HFF-Myc (cell line): ENCODE data around the gene NAIF1.
"Not testable (repeated sequence)": the region's sequence is repeated elsewhere in the genome, so short reads cannot be mapped to it uniquely, and the experiment has no call there.

Source experiments
- DNase-seq: peaks from one replicate; pipeline ENCODE4 v3.0.0-alpha.2; 2011; ENCODE audit warnings: low read depth; ENCODE audit errors: extremely low read depth
- H3K4me3 ChIP-seq: replicated peaks from 2 replicates; pipeline ENCODE4 v1.5.1; 2011; ENCODE audit warnings: low read depth, mild to moderate bottlenecking, control low read depth, low read length
- TF ChIP-seq, protein P1 (sequence below): IDR thresholded peaks from 2 replicates; pipeline ENCODE4 v1.5.1; 2012; ENCODE audit warnings: mild to moderate bottlenecking, low read depth, low read length, control low read depth; ENCODE audit errors: missing control alignments

Gene NAIF1

DNA sequence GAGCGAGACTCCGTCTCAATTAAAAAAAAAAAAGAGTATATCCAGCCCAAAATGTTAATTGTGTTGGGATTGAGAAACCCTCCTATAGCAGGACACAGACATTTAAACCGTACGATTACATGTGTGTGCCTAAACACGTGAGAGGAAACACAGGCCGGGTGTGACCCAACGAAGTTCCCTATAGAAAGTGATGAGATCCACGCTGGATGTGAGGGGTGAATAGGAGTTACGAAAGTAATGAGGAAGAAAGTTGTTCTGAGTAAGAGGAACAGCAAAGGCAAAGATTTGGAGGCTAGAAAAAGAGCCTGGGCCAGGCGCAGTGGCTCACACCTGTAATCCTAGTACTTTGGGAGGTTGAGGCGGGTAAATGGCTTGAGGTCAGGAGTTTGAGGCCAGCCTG, 13.6 kb downstream of the NAIF1 start:
- TF ChIP-seq, protein P1, sequence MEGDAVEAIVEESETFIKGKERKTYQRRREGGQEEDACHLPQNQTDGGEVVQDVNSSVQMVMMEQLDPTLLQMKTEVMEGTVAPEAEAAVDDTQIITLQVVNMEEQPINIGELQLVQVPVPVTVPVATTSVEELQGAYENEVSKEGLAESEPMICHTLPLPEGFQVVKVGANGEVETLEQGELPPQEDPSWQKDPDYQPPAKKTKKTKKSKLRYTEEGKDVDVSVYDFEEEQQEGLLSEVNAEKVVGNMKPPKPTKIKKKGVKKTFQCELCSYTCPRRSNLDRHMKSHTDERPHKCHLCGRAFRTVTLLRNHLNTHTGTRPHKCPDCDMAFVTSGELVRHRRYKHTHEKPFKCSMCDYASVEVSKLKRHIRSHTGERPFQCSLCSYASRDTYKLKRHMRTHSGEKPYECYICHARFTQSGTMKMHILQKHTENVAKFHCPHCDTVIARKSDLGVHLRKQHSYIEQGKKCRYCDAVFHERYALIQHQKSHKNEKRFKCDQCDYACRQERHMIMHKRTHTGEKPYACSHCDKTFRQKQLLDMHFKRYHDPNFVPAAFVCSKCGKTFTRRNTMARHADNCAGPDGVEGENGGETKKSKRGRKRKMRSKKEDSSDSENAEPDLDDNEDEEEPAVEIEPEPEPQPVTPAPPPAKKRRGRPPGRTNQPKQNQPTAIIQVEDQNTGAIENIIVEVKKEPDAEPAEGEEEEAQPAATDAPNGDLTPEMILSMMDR: no peak
- no peak overlapping the region for H3K4me3 ChIP-seq
- DNase-seq: no peak

- TF ChIP-seq, protein P1: no peak
- DNase-seq: no peak
- H3K4me3 ChIP-seq: no peak overlapping the region
These were observed 15.0 kb downstream of the NAIF1 start for GRCh38 chr9:128051932-128052709.

DNA sequence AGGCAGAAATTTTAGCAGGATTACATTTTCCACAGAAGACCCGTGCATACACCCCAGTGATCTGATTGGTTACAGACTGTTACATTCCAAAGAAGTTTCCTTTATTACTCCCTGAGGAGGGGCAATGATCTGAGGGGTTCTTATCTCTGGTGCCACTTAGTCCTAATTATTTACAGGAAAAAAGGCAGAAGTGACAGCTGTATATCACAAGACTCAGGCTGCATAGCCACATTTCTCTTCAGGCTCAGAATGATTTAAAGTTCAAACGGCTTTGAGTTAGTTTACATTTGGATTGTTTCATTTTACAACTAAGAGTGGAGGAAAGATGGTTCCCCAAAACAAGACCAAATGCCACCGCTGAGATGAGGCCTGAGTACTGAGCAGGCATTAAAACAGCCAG, 17.3 kb downstream of the NAIF1 start:
- TF ChIP-seq, protein P1: no peak
- no peak overlapping the region for H3K4me3 ChIP-seq
- no peak for DNase-seq

DNA sequence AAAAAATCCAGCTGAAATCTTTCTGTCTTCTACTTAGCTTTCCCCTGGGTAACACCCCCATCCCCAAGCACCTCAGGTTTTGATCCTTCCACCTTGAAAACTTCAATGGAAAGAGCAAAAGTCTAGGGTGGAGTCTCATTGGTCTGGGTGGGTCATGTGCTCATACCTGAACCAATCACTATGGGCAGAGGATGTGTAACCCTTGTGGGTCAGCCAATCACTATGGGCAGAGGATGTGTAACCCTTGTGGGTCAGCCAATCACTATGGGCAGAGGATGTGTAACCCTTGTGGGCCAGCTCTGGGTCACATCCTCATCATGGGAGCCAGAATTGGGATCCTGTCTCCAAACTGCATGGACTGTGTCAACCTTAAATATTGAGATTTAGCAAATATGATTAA, 18.5 kb downstream of the NAIF1 start:
- no peak overlapping the region for H3K4me3 ChIP-seq
- TF ChIP-seq, protein P1: no peak
- no peak for DNase-seq

DNA sequence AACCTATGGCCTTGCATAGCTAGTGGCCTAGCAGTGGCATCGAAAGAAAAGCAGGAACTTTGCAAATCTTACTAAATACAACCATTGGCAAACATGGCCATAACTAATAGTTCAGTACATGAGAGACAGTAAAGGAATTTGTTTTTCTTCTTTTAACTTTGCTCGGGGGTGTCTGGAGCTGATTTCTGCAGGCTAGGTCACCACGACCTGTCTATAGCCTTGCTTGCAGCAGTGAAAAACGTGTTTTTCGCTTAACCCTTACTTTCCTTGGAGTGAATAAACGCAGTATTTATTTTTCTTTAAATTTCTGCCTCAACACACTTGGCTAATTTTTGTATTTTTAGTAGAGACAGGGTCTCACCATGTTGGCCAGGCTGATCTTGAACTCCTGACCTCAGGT, 19.9 kb downstream of the NAIF1 start:
- no peak for DNase-seq
- TF ChIP-seq, protein P1: no peak
- H3K4me3 ChIP-seq: no peak overlapping the region

- H3K4me3 ChIP-seq: no peak overlapping the region
- TF ChIP-seq, protein P1: no peak
- no peak for DNase-seq
These were observed 21.3 kb downstream of the NAIF1 start for GRCh38 chr9:128045831-128046230.

- DNase-seq, H3K4me3 ChIP-seq: not testable (repeated sequence)
These were observed 21.7 kb downstream of the NAIF1 start for GRCh38 chr9:128045409-128045808.
